Measurements from ENCODE around the gene STAT3. TPM values are rescaled to one million over a fixed set of nuclear protein-coding genes. Genes with fewer than 3 reads are reported as not detected.
A peak's percentile ranks its signal among the peaks of the same experiment; 100 is the strongest.

STAT3 gene
- total RNA-seq, 1 donor from 2014 or later, result 41.2 TPM

- no peak for TF ChIP-seq CTCF (IDR thresholded peaks at IDR 0.05; ENCODE audit: unreplicated experiment)
- no peak overlapping the region for H3K27ac Mint-ChIP-seq
- H3K27me3 Mint-ChIP-seq, result peaks cover 54% of the 10 kb centered on the region
- peaks cover 1% of the 10 kb centered on the region for H3K4me1 Mint-ChIP-seq (ENCODE audit: low read depth)
- no peaks in the 10 kb centered on the region for H3K36me3 Mint-ChIP-seq (ENCODE audit: insufficient read depth)
- peak overlapping the region; percentile 53 for H3K4me3 Mint-ChIP-seq (ENCODE audit: low read depth)
- no peak for DNase-seq (ENCODE audit: low spot score, unreplicated experiment)
- H3K9me3 Mint-ChIP-seq (ENCODE audit: low read depth), result no peaks in the 10 kb centered on the region
Observed at GRCh38 chr17:42287305-42287976, 100.8 kb downstream of the STAT3 start.

- Mint-ChIP-seq H3K9me3 (ENCODE audit: low read depth) (no peaks in the 10 kb centered on the region), H3K36me3 (ENCODE audit: insufficient read depth) (no peaks in the 10 kb centered on the region)
- TF ChIP-seq CTCF (IDR thresholded peaks at IDR 0.05; ENCODE audit: unreplicated experiment), result no peak
Observed at GRCh38 chr17:42286411-42287221, 101.6 kb downstream of the STAT3 start.

GRCh38 chr17:42285346-42286050 lies 102.7 kb downstream of the STAT3 start:
- Mint-ChIP-seq H3K4me3 (ENCODE audit: low read depth) (no peak overlapping the region), H3K9me3 (ENCODE audit: low read depth) (no peaks in the 10 kb centered on the region), H3K27ac (no peak overlapping the region), H3K4me1 (ENCODE audit: low read depth) (peaks cover 1% of the 10 kb centered on the region), H3K36me3 (ENCODE audit: insufficient read depth) (no peaks in the 10 kb centered on the region), H3K27me3 (peaks cover 41% of the 10 kb centered on the region)
- no peak for TF ChIP-seq CTCF (IDR thresholded peaks at IDR 0.05; ENCODE audit: unreplicated experiment)
- DNase-seq (ENCODE audit: low spot score, unreplicated experiment), result no peak

More at GRCh38 chr17:42286411-42287221, 101.6 kb downstream of the STAT3 start:
- no peak for DNase-seq (ENCODE audit: low spot score, unreplicated experiment)
- H3K27me3 Mint-ChIP-seq, result peaks cover 50% of the 10 kb centered on the region
- peak overlapping the region; percentile 53 for H3K4me3 Mint-ChIP-seq (ENCODE audit: low read depth)
- H3K4me1 Mint-ChIP-seq (ENCODE audit: low read depth), result peaks cover 1% of the 10 kb centered on the region
- H3K27ac Mint-ChIP-seq, result no peak overlapping the region

- H3K27ac Mint-ChIP-seq, result no peak overlapping the region
- TF ChIP-seq CTCF (IDR thresholded peaks at IDR 0.05; ENCODE audit: unreplicated experiment), result no peak
- no peaks in the 10 kb centered on the region for H3K9me3 Mint-ChIP-seq (ENCODE audit: low read depth)
- H3K36me3 Mint-ChIP-seq (ENCODE audit: insufficient read depth), result no peaks in the 10 kb centered on the region
- H3K4me1 Mint-ChIP-seq (ENCODE audit: low read depth), result peaks cover 1% of the 10 kb centered on the region
- DNase-seq (ENCODE audit: low spot score, unreplicated experiment), result no peak
- H3K27me3 Mint-ChIP-seq, result peaks cover 31% of the 10 kb centered on the region
- no peak overlapping the region for H3K4me3 Mint-ChIP-seq (ENCODE audit: low read depth)
Observed at GRCh38 chr17:42284566-42284965, 103.7 kb downstream of the STAT3 start.

GRCh38 chr17:42284024-42284369 lies 104.2 kb downstream of the STAT3 start:
- H3K27me3 Mint-ChIP-seq, result peaks cover 27% of the 10 kb centered on the region
- no peak for TF ChIP-seq CTCF (IDR thresholded peaks at IDR 0.05; ENCODE audit: unreplicated experiment)
- no peak overlapping the region for H3K4me3 Mint-ChIP-seq (ENCODE audit: low read depth)
- DNase-seq (ENCODE audit: low spot score, unreplicated experiment), result no peak
- no peaks in the 10 kb centered on the region for H3K9me3 Mint-ChIP-seq (ENCODE audit: low read depth)
- no peak overlapping the region for H3K27ac Mint-ChIP-seq
- H3K36me3 Mint-ChIP-seq (ENCODE audit: insufficient read depth), result no peaks in the 10 kb centered on the region
- peaks cover 1% of the 10 kb centered on the region for H3K4me1 Mint-ChIP-seq (ENCODE audit: low read depth)
